ENCODE measurements around the gene RASA2.

The RASA2 gene

DNA sequence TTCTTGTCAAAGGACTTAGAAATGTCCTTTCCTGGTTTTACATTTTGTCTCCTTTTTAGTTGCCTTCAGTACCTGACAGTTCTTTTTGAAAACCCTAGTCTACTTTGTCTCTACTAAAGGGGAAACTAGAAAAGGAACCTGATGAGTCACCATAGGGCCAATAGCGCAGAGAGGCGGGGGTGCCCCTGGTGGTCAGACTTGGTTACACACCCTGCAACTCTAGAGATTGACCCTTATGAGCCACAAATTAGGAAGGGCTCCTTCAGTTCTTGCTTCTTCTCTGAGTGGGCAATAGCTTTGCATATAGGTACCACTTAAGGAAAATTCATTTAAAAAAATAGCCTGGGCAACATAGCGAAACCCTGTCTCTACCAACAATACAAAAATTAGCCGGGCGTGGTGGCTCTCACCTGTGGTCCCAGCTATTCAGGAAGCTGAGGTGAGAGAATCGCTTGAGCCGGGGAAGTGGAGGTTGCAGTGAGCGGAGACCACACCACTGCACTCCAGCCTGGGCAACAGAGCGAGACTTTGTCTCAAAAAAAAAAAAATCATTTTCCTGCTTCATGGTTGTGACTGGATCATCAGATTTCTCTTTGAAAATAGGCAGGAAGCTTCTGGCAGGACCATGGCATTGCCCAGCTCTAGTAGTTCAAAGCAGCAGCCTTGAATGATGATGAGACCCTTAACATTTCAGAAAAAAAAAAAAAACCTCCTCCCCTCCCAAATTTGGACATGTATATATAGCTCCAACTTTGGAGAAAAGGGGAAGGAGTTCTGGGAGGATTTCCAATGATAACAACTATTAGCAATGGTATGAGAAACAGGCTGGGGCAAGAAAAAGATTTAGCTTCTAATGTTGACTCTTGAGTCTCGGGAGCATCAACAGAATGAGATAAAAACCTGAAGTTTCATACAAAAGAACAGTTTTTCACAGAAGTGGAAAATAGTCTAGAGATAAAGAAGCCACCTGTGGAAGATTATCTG is 45.2 kb upstream of the RASA2 start:
- H3K36me3 ChIP-seq (ENCODE audit: insufficient read depth), result peaks cover 64% of the 10 kb centered on the region
- peaks cover 62% of the 10 kb centered on the region for H4K20me1 ChIP-seq (ENCODE audit: insufficient read depth)
- peaks cover 76% of the 10 kb centered on the region for H3K79me2 ChIP-seq (ENCODE audit: insufficient read depth, low read depth)
- H3K9ac ChIP-seq, result no peak overlapping the region
- H3K27me3 ChIP-seq (ENCODE audit: insufficient read depth, low read depth), result no peaks in the 10 kb centered on the region
- H3K4me2 ChIP-seq, result no peak overlapping the region
- TF ChIP-seq CTCF (conservative IDR thresholded peaks at IDR 0.05; ENCODE audit: low read depth, low read length), result peak; percentile 95
- H3K4me3 ChIP-seq (IDR thresholded peaks at IDR 0.05; ENCODE audit: insufficient read depth, low read depth, low read length), result no peak overlapping the region
- no peak overlapping the region for H2AFZ ChIP-seq (ENCODE audit: low read depth)
- H3K27ac ChIP-seq, result peak overlapping the region; percentile 25; the same call in 1 of the 2 replicates
- H3K4me1 ChIP-seq (ENCODE audit: low read depth, poor library complexity, severe bottlenecking), result peaks cover 63% of the 10 kb centered on the region

GRCh38 chr3:141442446-141442845 is 44.4 kb upstream of the RASA2 start:
- Histone ChIP-seq H3K4me1 (ENCODE audit: low read depth, poor library complexity, severe bottlenecking) (peaks cover 56% of the 10 kb centered on the region), H3K9ac (no peak overlapping the region), H4K20me1 (ENCODE audit: insufficient read depth) (peaks cover 55% of the 10 kb centered on the region), H3K79me2 (ENCODE audit: insufficient read depth, low read depth) (peaks cover 68% of the 10 kb centered on the region), H3K4me3 (IDR thresholded peaks at IDR 0.05; ENCODE audit: insufficient read depth, low read depth, low read length) (no peak overlapping the region), H3K27ac (no peak overlapping the region), H3K36me3 (ENCODE audit: insufficient read depth) (peaks cover 63% of the 10 kb centered on the region), H3K4me2 (no peak overlapping the region), H3K27me3 (ENCODE audit: insufficient read depth, low read depth) (no peaks in the 10 kb centered on the region), H2AFZ (ENCODE audit: low read depth) (no peak overlapping the region)
- TF ChIP-seq CTCF (conservative IDR thresholded peaks at IDR 0.05; ENCODE audit: low read depth, low read length), result no peak

- Histone ChIP-seq H3K4me1 (ENCODE audit: low read depth, poor library complexity, severe bottlenecking) (peaks cover 51% of the 10 kb centered on the region), H4K20me1 (ENCODE audit: insufficient read depth) (peaks cover 51% of the 10 kb centered on the region), H3K27me3 (ENCODE audit: insufficient read depth, low read depth) (no peaks in the 10 kb centered on the region), H3K27ac (no peak overlapping the region), H3K4me2 (no peak overlapping the region), H3K4me3 (IDR thresholded peaks at IDR 0.05; ENCODE audit: insufficient read depth, low read depth, low read length) (no peak overlapping the region), H3K9ac (no peak overlapping the region), H2AFZ (ENCODE audit: low read depth) (no peak overlapping the region), H3K36me3 (ENCODE audit: insufficient read depth) (peaks cover 58% of the 10 kb centered on the region), H3K79me2 (ENCODE audit: insufficient read depth, low read depth) (peaks cover 64% of the 10 kb centered on the region)
- no peak for TF ChIP-seq CTCF (conservative IDR thresholded peaks at IDR 0.05; ENCODE audit: low read depth, low read length)
These were observed 43.9 kb upstream of the RASA2 start for GRCh38 chr3:141442914-141443313.

DNA sequence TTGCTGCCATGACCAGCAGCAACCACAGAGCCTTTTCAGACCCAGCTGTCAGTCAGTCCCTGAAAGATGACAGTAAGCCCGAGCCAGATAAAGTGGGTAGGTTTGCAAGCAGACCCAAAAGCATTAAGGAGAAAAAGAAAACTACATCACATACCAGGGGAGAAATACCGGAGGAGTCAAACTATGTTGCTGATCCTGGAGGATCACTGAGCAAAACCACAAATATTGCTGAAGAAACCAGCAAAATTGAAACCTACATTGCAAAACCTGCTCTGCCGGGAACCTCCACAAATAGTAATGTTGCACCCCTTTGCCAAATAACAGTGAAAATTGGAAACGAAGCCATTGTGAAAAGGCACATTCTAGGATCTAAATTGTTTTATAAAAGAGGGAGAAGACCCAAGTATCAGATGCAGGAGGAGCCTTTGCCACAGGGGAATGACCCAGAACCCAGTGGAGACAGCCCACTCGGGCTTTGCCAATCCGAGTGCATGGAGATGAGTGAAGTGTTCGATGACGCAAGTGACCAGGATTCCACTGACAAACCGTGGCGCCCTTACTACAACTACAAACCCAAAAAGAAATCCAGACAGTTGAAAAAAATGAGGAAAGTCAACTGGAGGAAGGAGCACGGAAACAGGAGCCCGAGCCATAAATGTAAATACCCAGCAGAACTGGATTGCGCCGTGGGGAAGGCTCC is 42.1 kb upstream of the RASA2 start:
- Histone ChIP-seq H3K79me2 (ENCODE audit: insufficient read depth, low read depth) (peaks cover 46% of the 10 kb centered on the region; the same call in 1 of the 2 replicates), H3K4me1 (ENCODE audit: low read depth, poor library complexity, severe bottlenecking) (peaks cover 34% of the 10 kb centered on the region), H3K27me3 (ENCODE audit: insufficient read depth, low read depth) (no peaks in the 10 kb centered on the region), H3K27ac (no peak overlapping the region), H3K36me3 (ENCODE audit: insufficient read depth) (peaks cover 52% of the 10 kb centered on the region), H2AFZ (ENCODE audit: low read depth) (no peak overlapping the region), H3K9ac (no peak overlapping the region), H3K4me2 (no peak overlapping the region), H4K20me1 (ENCODE audit: insufficient read depth) (peaks cover 45% of the 10 kb centered on the region), H3K4me3 (IDR thresholded peaks at IDR 0.05; ENCODE audit: insufficient read depth, low read depth, low read length) (no peak overlapping the region)
- no peak for TF ChIP-seq CTCF (conservative IDR thresholded peaks at IDR 0.05; ENCODE audit: low read depth, low read length)
